ENCODE data around the gene TMEM106A. TPM values are rescaled to one million over a fixed set of nuclear protein-coding genes. Genes with fewer than 3 reads are reported as not detected.
A peak's percentile ranks its signal among the peaks of the same experiment; 100 is the strongest.
"Not testable (repeated sequence)": the region's sequence is repeated elsewhere in the genome, so short reads cannot be mapped to it uniquely, and the experiment has no call there.

The TMEM106A gene, protein sequence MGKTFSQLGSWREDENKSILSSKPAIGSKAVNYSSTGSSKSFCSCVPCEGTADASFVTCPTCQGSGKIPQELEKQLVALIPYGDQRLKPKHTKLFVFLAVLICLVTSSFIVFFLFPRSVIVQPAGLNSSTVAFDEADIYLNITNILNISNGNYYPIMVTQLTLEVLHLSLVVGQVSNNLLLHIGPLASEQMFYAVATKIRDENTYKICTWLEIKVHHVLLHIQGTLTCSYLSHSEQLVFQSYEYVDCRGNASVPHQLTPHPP
- polyA plus RNA-seq (2013), result 18.0 TPM

DNA sequence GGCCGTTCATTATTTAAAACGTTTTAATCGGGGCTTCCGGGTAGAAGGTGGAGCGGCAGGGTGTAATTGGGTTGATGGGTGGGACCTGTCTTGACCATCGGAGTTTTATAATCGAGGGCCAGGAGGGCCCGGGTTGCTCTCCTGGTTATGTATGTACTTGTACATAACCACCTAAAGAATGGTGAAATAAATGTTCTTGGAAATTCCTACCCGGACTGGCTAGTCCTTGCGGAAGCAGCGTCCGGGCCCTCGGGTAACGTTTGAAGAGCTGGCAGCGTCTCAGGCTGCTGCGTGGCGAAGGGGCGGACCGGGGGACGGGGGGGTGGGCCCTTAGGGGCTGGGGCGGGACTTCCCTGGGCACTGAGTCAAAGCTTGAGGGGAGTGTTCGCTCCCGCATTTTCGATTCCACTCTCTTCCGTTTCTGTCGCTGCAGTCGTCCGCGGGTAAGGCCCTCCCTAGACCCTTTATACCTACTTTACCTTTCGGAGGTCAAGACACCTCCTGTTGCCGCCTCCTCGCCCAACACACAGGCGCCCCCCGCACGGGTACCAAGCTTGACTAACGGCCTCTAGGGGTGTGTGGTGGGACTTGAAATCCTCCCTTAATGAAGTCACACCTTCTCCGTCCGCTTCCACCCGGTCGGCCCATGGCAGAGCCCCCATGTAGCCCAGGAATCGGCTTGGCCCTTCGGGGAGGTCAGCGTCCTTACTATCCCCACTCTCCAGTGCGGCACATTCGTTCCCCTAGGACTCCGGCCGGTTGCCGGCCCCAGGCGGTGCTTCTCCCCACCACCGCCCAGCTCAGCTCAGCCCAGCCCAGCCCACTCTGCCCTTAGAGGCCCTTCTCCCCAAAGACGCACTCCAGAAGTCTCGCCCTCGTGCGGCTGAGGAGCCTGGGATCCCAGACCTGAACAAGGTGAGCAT lies at the start of gene TMEM106A:
TSS of gene TMEM106A (plus strand) at position 396 of the 923 bp plus-strand sequence. CDS start 1,167 bp downstream, outside the sequence.
- CTCF ChIA-PET, result interaction anchor here (0.5 to 1.6 kb wide), 5 partner anchors 33 to 188 kb away, joined by 3 to 6 read pairs (median 4); no protein-coding TSS in a partner anchor
- 0% methylated on average over 35 of the region's 54 CpGs for WGBS (ENCODE audit: insufficient coverage)

DNA sequence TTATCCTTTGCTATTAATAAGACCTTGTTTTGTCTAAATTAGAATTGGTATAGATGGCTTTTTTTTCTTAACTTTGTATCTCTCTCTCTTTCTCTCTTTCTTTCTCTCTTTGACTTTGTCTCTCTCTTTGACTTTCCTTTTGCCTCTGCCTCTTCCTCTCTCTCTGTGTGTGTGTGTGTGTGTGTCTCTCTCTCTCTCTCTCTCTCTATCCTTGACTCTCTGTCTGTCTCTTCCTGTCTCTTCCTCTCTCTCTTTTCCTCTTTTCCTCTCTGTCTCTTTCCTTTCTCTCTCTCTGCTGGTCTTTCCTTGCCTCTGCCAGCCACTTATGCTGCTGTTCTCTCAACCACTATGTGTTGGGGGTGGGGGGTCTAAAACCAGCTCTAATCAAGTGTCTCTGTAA lies 45.7 kb upstream of the TMEM106A start:
- H3K9me3 ChIP-seq (ENCODE audit: control extremely low read depth in 1 of 5, control insufficient read depth in 4 of 5, insufficient read depth in 2 of 5, low read depth in 1 of 5, low read length in 4 of 5); H3K36me3 ChIP-seq (ENCODE audit: control insufficient read depth in 4 of 4, insufficient read depth in 4 of 4, low read length in 3 of 4); CTCF ChIA-PET; H3K27ac ChIP-seq (ENCODE audit: insufficient read depth in 1 of 2, low read depth in 1 of 2, low read length in 2 of 2, poor library complexity in 1 of 2, severe bottlenecking in 2 of 2); H3K4me3 ChIP-seq (ENCODE audit: control insufficient read depth in 1 of 7, extremely low read depth in 1 of 7, insufficient read depth in 4 of 7, low read depth in 2 of 7, low read length in 6 of 7); H3K27me3 ChIP-seq (replicated peaks in 2 of 5; ENCODE audit: control insufficient read depth in 4 of 5, insufficient read depth in 5 of 5, low read length in 4 of 5); DNase-seq; POLR2A ChIA-PET: not testable (repeated sequence)
- H3K4me1 ChIP-seq (ENCODE audit: control extremely low read depth in 1 of 4, control insufficient read depth in 4 of 4, insufficient read depth in 4 of 4, low read length in 3 of 4), result peaks cover 0 to 19% (median 9%) of the 10 kb centered on the region in 4 experiments

More for the DNA sequence above, at the start of gene TMEM106A:
- POLR2A ChIA-PET, result interaction anchor here (0.5 to 4.4 kb wide), 8 partner anchors 11 to 157 kb away, joined by 3 to 51 read pairs (median 3); partner anchors contain the start of gene NBR1
- peak within 1 kb of the TSS; percentile 82 to 94 (median 85) for H3K4me3 ChIP-seq (ENCODE audit: control insufficient read depth in 1 of 7, extremely low read depth in 1 of 7, insufficient read depth in 4 of 7, low read depth in 2 of 7, low read length in 6 of 7)
- peaks cover 21 to 35% (median 28%) of the 10 kb centered on the region in 4 experiments for H3K4me1 ChIP-seq (ENCODE audit: control extremely low read depth in 1 of 4, control insufficient read depth in 4 of 4, insufficient read depth in 4 of 4, low read length in 3 of 4)
- no peaks in the 10 kb centered on the region for H3K9me3 ChIP-seq (ENCODE audit: control extremely low read depth in 1 of 5, control insufficient read depth in 4 of 5, insufficient read depth in 2 of 5, low read depth in 1 of 5, low read length in 4 of 5)
- H3K27me3 ChIP-seq (replicated peaks in 2 of 5; ENCODE audit: control insufficient read depth in 4 of 5, insufficient read depth in 5 of 5, low read length in 4 of 5), result no peaks in the 10 kb centered on the region
- H3K27ac ChIP-seq (ENCODE audit: insufficient read depth in 1 of 2, low read depth in 1 of 2, low read length in 2 of 2, poor library complexity in 1 of 2, severe bottlenecking in 2 of 2), result peak within 1 kb of the TSS; percentile 66 to 87
- H3K36me3 ChIP-seq (ENCODE audit: control insufficient read depth in 4 of 4, insufficient read depth in 4 of 4, low read length in 3 of 4), result peaks cover 16 to 40% (median 23%) of the 10 kb centered on the region in 4 experiments
- peak; percentile 75 to 86 (median 78) for DNase-seq

DNA sequence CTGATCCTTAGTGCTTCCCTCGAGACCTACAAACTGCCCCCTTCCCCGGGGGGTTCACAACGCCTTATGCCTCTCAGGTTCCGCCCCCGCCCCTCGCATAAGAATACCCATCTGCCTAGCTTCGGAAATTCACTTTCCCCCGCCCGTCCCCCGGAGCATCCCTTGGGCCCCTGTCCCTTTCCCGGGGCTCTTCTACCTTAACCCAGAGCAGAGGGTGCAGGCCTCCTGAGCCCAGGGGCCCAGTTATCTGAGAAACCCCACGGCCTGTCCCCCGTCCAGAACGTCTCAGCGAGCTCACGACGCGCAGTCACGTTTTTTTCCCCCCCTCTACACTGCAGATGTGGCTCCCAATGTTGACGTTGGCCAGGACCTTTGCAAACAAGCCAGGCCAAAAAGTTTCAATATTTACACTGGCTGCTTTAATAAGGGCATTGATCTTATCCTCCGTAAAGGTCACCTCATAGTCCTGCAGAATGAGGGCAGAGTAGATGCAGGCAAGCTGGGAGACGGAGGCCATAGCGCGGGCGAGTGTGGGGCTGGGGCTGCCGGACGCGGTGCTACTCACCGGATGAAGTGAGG lies 42.0 kb upstream of the TMEM106A start:
- no peaks in the 10 kb centered on the region for H3K9me3 ChIP-seq (ENCODE audit: control extremely low read depth in 1 of 5, control insufficient read depth in 4 of 5, insufficient read depth in 2 of 5, low read depth in 1 of 5, low read length in 4 of 5)
- ChIA-PET POLR2A (interaction anchor here (0.5 to 1.9 kb wide), 4 partner anchors 42 to 145 kb away, joined by 3 to 7 read pairs (median 5); partner anchors contain the start of genes BRCA1 and TMEM106A), CTCF (interaction anchor here (1.7 kb wide), 1 partner anchor 144 kb away, joined by 3 read pairs; no protein-coding TSS in a partner anchor)
- peaks cover 0 to 7% (median under 1%) of the 10 kb centered on the region in 4 experiments for H3K36me3 ChIP-seq (ENCODE audit: control insufficient read depth in 4 of 4, insufficient read depth in 4 of 4, low read length in 3 of 4)
- 0% methylated on average over 27 of the region's 29 CpGs for WGBS (ENCODE audit: insufficient coverage)
- peaks cover 12 to 43% (median 31%) of the 10 kb centered on the region in 4 experiments for H3K4me1 ChIP-seq (ENCODE audit: control extremely low read depth in 1 of 4, control insufficient read depth in 4 of 4, insufficient read depth in 4 of 4, low read length in 3 of 4)
- peak overlapping the region; percentile 60 to 98 (median 86) for H3K4me3 ChIP-seq (ENCODE audit: control insufficient read depth in 1 of 7, extremely low read depth in 1 of 7, insufficient read depth in 4 of 7, low read depth in 2 of 7, low read length in 6 of 7)
- peak; percentile 18 to 70 (median 56) for DNase-seq
- no peaks in the 10 kb centered on the region for H3K27me3 ChIP-seq (replicated peaks in 2 of 5; ENCODE audit: control insufficient read depth in 4 of 5, insufficient read depth in 5 of 5, low read length in 4 of 5)
- peak overlapping the region; percentile 99 to 100 for H3K27ac ChIP-seq (ENCODE audit: insufficient read depth in 1 of 2, low read depth in 1 of 2, low read length in 2 of 2, poor library complexity in 1 of 2, severe bottlenecking in 2 of 2)

DNA sequence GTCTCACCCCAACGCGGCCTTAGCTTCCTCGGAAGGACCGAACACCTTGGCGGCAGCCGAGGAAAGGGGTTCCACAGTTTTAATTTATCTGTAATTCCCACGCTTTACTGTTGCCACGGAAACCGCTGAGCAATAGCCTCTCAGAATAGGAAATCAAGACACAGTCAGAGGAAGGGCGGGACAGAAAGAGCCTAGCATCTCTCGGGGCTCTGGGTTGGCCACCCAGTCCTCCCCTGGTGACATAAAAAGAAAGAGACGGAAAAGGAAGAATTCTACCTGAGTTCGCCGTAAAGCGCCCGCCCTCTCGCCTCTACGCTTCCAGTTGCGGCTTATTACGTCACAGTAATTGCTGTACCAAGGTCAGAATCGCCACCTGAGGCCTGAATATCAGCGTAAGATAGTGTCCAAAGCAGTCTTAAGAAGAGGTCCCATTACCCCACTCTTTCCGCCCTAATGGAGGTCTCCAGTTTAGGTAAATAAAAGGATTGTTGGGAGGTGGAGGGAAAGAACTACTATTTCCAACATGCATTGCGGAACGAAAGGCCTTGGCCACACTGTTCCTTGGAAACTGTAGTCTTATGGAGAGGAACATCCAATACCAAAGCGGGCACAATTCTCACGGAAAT lies 41.4 kb upstream of the TMEM106A start:
- peak overlapping the region; percentile 99 to 100 for H3K27ac ChIP-seq (ENCODE audit: insufficient read depth in 1 of 2, low read depth in 1 of 2, low read length in 2 of 2, poor library complexity in 1 of 2, severe bottlenecking in 2 of 2)

DNA sequence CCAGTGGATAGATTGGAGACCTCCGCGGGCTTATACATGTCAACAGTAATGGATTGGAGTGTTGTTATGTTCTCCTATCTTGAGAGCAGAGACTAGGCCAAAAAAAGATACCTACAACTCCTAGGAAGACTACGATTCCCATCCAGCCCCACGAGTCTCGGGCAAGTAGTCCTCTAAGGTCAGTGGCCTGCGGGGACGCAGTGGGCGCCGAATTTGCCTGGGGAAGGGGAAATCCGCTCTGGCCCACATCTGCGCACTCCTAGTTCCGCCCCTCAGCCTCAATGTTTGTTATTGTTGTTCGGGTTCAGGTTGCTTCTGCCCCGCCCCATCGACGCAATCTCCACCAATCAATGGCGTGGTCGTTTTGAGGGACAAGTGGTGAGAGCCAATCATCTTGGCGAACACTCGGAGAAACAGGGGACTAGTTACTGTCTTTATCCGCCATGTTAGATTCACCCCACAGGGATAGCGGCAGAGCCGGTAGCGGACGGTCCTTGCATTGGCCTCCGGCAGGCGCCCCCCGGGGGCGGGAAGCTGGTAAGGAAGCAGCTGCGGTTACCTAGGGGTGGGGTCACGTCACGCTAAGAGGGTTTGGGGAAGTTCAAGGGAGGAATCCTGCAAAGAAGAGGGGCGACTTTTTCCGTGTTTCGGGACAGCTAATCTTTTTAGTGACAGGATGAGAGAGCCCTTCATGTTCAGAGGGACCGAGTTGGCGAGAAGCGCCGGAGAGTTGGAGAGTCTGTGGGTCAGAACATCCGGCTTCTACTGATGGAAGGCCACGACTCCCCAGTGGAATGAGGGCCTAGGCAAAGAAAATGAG lies 40.7 kb upstream of the TMEM106A start, which contains the start of gene NBR1:
TSS of gene NBR1 (plus strand) at position 449 of the 820 bp plus-strand sequence. CDS start 4,586 bp downstream, outside the sequence.
- CTCF ChIA-PET, result interaction anchor here (0.5 to 1.6 kb wide), 4 partner anchors 29 to 139 kb away, joined by 3 to 5 read pairs (median 4); no protein-coding TSS in a partner anchor
- Histone ChIP-seq H3K27ac (ENCODE audit: insufficient read depth in 1 of 2, low read depth in 1 of 2, low read length in 2 of 2, poor library complexity in 1 of 2, severe bottlenecking in 2 of 2) (peak within 1 kb of the TSS; percentile 99 to 100), H3K36me3 (ENCODE audit: control insufficient read depth in 4 of 4, insufficient read depth in 4 of 4, low read length in 3 of 4) (peaks cover 0 to 7% (median 1%) of the 10 kb centered on the region in 4 experiments), H3K4me3 (ENCODE audit: control insufficient read depth in 1 of 7, extremely low read depth in 1 of 7, insufficient read depth in 4 of 7, low read depth in 2 of 7, low read length in 6 of 7) (peak within 1 kb of the TSS; percentile 60 to 98 (median 86)), H3K27me3 (replicated peaks in 2 of 5; ENCODE audit: control insufficient read depth in 4 of 5, insufficient read depth in 5 of 5, low read length in 4 of 5) (no peaks in the 10 kb centered on the region), H3K4me1 (ENCODE audit: control extremely low read depth in 1 of 4, control insufficient read depth in 4 of 4, insufficient read depth in 4 of 4, low read length in 3 of 4) (peaks cover 12 to 48% (median 31%) of the 10 kb centered on the region in 4 experiments), H3K9me3 (ENCODE audit: control extremely low read depth in 1 of 5, control insufficient read depth in 4 of 5, insufficient read depth in 2 of 5, low read depth in 1 of 5, low read length in 4 of 5) (no peaks in the 10 kb centered on the region)
- peak; percentile 99 to 100 (median 100) for DNase-seq
- POLR2A ChIA-PET, result interaction anchor here (0.7 to 2.7 kb wide), 6 partner anchors 41 to 190 kb away, joined by 3 to 15 read pairs (median 4); partner anchors contain the start of genes RPL27 and TMEM106A
- WGBS (ENCODE audit: insufficient coverage), result 0% methylated on average over 37 of the region's 41 CpGs

More for the DNA sequence above, 41.4 kb upstream of the TMEM106A start:
- no peaks in the 10 kb centered on the region for H3K9me3 ChIP-seq (ENCODE audit: control extremely low read depth in 1 of 5, control insufficient read depth in 4 of 5, insufficient read depth in 2 of 5, low read depth in 1 of 5, low read length in 4 of 5)
- peak overlapping the region; percentile 60 to 98 (median 86) for H3K4me3 ChIP-seq (ENCODE audit: control insufficient read depth in 1 of 7, extremely low read depth in 1 of 7, insufficient read depth in 4 of 7, low read depth in 2 of 7, low read length in 6 of 7)
- peaks cover 12 to 43% (median 31%) of the 10 kb centered on the region in 4 experiments for H3K4me1 ChIP-seq (ENCODE audit: control extremely low read depth in 1 of 4, control insufficient read depth in 4 of 4, insufficient read depth in 4 of 4, low read length in 3 of 4)
- CTCF ChIA-PET, result no interaction called here
- DNase-seq, result peak; percentile 96 to 98 (median 97)
- POLR2A ChIA-PET, result interaction anchor here (1.5 to 2.7 kb wide), 4 partner anchors 42 to 146 kb away, joined by 4 to 15 read pairs (median 6); partner anchors contain the start of genes BRCA1 and TMEM106A
- no peaks in the 10 kb centered on the region for H3K27me3 ChIP-seq (replicated peaks in 2 of 5; ENCODE audit: control insufficient read depth in 4 of 5, insufficient read depth in 5 of 5, low read length in 4 of 5)
- WGBS (ENCODE audit: insufficient coverage), result under 1% methylated on average over 24 of the region's 27 CpGs
- peaks cover 0 to 7% (median under 1%) of the 10 kb centered on the region in 4 experiments for H3K36me3 ChIP-seq (ENCODE audit: control insufficient read depth in 4 of 4, insufficient read depth in 4 of 4, low read length in 3 of 4)
